GM21515 (cell line): ENCODE measurements around the gene ZNF45.
"Not testable (repeated sequence)": the region's sequence is repeated elsewhere in the genome, so short reads cannot be mapped to it uniquely, and the experiment has no call there.

Experiments used
- ATAC-seq: cut with Tn5 transposase; IDR thresholded peaks from one replicate; pipeline ENCODE4 v1.9.1; 2021; ENCODE audit not compliant: unreplicated experiment

Gene ZNF45

DNA sequence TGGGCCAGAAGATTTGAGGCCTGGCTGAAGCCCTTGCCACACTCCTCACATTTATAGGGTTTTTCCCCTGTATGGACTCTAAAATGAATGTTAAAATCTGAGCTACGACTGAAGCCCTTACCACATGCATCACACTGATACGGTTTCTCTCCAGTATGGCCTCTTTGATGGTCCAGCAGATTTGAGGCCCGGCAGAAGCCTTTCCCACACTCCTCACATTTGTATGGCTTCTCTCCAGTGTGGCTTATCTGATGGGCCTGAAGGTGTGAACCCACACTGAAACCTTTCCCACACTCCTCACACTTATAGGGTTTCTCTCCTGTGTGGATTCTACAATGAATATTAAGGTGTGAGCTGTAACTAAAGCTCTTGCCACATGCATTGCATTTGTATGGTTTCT is 21.0 kb downstream of the ZNF45 start:
- no peak for ATAC-seq

GRCh38 chr19:43913383-43913782 is 21.7 kb downstream of the ZNF45 start:
- ATAC-seq, result no peak

DNA sequence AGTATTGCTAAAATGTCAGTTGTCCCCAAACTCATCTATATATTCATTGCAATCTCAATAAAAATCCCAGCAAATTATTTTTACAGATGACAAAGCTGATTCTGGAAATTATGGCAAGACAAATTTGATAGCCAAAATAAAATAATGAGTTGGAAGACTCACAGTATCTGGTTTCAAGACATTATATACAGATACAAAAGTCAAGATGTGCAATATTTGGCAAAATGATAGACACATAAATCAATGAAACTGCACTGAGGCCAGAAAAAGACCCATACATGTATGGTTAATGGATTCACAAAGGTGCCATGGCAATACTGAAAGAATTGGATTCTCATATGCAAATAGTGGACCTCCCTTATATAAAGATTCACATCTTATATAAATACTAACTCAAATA is 24.2 kb downstream of the ZNF45 start:
- no peak for ATAC-seq

DNA sequence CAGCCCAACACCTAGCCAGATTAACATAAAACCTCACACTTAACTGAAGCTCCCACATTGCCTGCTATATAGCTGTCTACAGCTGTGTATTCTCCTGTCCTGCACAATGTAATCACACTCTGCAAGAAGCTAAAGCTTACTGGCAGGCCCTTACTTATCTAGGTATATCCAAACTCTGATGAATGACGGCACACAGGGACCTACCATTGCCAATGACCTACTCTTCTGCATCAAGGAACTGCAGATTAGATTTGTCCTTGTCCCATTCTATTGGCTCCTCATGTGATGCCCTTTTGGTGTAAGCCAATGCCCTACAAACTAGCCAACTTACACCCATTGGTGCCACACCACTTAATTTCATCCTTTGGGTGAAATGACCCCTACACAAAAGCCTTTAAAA is 26.4 kb downstream of the ZNF45 start:
- no peak for ATAC-seq

GRCh38 chr19:43906774-43907173 is 28.3 kb downstream of the ZNF45 start:
- ATAC-seq, result no peak

- ATAC-seq, result no peak
Measured at GRCh38 chr19:43905897-43906296, 29.2 kb downstream of the ZNF45 start.

- no peak for ATAC-seq
Measured at GRCh38 chr19:43902399-43902798, 32.7 kb downstream of the ZNF45 start.

- ATAC-seq, result peak; percentile 78
Measured at GRCh38 chr19:43901395-43902390, 33.4 kb downstream of the ZNF45 start.

DNA sequence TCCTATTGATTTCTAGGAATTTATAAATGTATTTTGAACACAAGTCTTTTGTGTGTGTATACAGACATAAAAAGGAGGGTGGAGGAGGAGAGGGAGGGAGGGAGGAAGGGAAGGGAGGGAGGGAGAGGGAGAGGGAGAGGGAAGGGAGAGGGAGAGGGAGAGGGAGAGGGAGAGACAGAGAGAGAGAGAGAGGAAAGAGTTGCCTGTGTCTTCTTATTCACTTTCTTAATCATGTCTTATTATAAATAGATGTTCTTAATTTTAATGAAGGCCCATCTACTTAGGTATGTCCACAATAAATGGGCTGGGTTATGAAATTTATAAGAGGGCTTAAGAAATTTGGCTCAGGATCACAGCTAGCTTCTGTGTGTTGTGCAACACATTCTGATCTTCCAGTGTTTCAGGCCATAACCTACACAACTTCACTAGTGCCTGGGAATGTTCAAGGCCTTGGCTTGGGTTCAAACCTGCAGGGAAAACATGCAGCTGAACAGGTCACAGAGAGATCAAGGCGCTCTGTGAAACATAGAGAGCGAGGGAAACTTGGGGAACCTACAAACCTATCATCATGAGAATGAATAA is 39.3 kb downstream of the ZNF45 start:
- ATAC-seq, result no peak

DNA sequence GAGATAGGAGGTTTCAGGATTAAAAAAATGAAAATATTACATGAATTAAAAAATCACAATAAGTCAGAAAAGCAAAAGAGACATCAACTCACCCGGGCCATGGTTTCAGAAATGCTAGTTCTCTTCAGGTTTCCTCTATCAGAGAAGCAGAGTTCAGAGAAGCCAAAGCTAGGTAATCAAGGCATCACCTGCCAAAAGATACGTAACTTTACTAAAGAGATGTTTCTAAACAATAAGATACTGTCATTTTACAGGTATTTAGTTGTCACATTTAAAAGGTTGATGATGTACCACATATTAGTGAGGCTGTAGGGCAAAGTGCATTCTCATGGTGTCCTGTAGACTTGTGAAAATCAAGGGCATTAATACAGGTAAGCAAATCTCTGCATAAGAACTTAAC is 51.2 kb downstream of the ZNF45 start, which contains the start of gene ZNF404:
Gene ZNF404, minus strand, starts transcription at position 101 of the 400 bp plus-strand sequence.
- ATAC-seq, result no peak

DNA sequence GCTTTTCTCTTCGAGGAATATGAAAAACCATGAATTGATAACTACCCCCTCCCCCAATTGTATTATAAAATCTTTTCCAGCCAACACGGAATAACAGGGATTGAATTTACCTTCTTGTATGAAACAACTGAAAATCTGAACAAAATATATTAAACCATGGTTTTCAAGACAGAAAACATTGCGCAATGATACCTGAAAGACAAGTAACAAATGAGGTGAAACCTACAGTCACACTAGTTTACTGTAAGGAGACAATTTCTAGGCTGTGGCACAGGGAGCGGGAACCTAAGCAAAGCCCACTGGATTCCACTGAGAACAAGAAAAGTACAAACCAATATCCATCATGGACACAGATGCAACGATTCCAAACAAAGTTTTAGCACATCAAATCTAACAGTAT is 54.6 kb downstream of the ZNF45 start:
- ATAC-seq, result no peak

DNA sequence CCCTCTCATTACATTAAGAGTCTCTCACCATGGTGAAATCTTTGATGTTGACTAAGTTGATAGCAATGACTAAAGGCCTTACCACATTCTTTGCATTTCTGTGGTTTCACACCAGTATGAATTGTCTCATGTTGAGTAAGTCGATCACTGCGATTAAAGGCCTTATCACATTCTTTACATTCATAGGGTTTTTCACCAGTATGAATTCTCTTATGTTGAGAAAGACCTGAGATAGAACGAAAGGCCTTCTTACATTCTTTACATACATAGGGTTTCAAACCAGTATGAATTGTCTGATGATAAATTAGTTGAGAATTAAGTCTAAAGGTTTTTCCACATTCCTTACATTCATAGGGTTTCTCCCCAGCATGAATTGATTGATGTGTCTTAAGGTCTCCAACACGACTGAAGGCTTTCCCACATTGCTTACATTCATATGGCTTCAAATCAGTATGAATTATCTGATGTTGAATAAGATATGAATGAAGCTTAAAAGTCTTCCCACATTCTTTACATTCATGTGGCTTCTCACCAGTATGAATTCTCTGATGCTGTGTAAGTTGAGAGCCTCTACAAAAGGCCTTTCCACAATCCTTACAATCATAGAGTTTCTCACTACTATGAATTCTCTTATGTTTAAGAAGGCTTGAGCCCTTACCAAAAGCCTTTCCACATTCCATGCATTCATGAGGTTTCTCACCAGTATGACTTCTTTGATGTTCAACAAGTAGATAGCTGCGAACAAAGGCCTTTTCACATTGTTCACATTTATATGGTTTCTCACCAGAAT is 62.3 kb downstream of the ZNF45 start:
- ATAC-seq, result no peak

- ATAC-seq, result not testable (repeated sequence)
Measured at GRCh38 chr19:43866923-43867322, 68.2 kb downstream of the ZNF45 start.
